NCI-H187 (cell line): Measurements from ENCODE around the gene FTO.

Source experiments
- DNase-seq, 2 experiments: peaks; one replicate each; lab custom pipeline; 2025; lab: John Stamatoyannopoulos, UW

Gene FTO

GRCh38 chr16:53936052-53936451, 232.1 kb downstream of the FTO start:
- DNase-seq: no peak

GRCh38 chr16:53936529-53936928, 232.6 kb downstream of the FTO start:
- DNase-seq: no peak

GRCh38 chr16:53937161-53937880, 233.4 kb downstream of the FTO start:
- DNase-seq: no peak

- DNase-seq: no peak
Measured at GRCh38 chr16:53944025-53944424, 240.1 kb downstream of the FTO start.

GRCh38 chr16:53945996-53946395, 242.0 kb downstream of the FTO start:
- DNase-seq: no peak

GRCh38 chr16:53946746-53947386, 242.9 kb downstream of the FTO start:
- no peak for DNase-seq

- no peak for DNase-seq
Measured at GRCh38 chr16:53947642-53948041, 243.7 kb downstream of the FTO start.

- DNase-seq: no peak
Measured at GRCh38 chr16:53948326-53948725, 244.4 kb downstream of the FTO start.

GRCh38 chr16:53948734-53949430, 244.9 kb downstream of the FTO start:
- DNase-seq: no peak

GRCh38 chr16:53949715-53950410, 245.9 kb downstream of the FTO start:
- DNase-seq: no peak

GRCh38 chr16:53950677-53951076, 246.7 kb downstream of the FTO start:
- no peak for DNase-seq

- no peak for DNase-seq
Measured at GRCh38 chr16:53952215-53953208, 248.6 kb downstream of the FTO start.

- no peak for DNase-seq
Measured at GRCh38 chr16:53953336-53953735, 249.4 kb downstream of the FTO start.

- DNase-seq: no peak
Measured at GRCh38 chr16:53955221-53955875, 251.4 kb downstream of the FTO start.

GRCh38 chr16:53958341-53958880, 254.5 kb downstream of the FTO start:
- DNase-seq: no peak

- no peak for DNase-seq
Measured at GRCh38 chr16:53960050-53960812, 256.3 kb downstream of the FTO start.

- DNase-seq: no peak
Measured at GRCh38 chr16:53960954-53961616, 257.1 kb downstream of the FTO start.

GRCh38 chr16:53962041-53962440, 258.1 kb downstream of the FTO start:
- DNase-seq: no peak

- DNase-seq: no peak
Measured at GRCh38 chr16:53964145-53964790, 260.3 kb downstream of the FTO start.
